Measurements from ENCODE around the gene SLC34A2.

GRCh38 chr4:25696409-25696808 lies 40.8 kb downstream of the SLC34A2 start:
- no peak for TF ChIP-seq GATA2 (IDR thresholded peaks at IDR 0.05; ENCODE audit: low read depth, low read length)
- TF ChIP-seq GATA3 (IDR thresholded peaks at IDR 0.05; ENCODE audit: low read depth, low read length) = no peak
